Gastroesophageal sphincter (tissue), 4 donors: Measurements from ENCODE around the gene NFKBIZ. TPM values are rescaled to one million over a fixed set of nuclear protein-coding genes. Genes with fewer than 3 reads are reported as not detected.
A peak's percentile ranks its signal among the peaks of the same experiment; 100 is the strongest.

Source experiments
- ATAC-seq: fragments of 150-250 bp; one replicate; pipeline ENCODE4 v1.9.1; 2016; ENCODE audit warnings: mild to moderate bottlenecking, moderate library complexity
- H3K27ac ChIP-seq, 4 donors: fragments of 200-600 bp; sonication (generic) in 3 of 4; 1 replicate in 3 of 4; 2 replicates in 1 of 4; pipeline ENCODE4 v1.5.1; 2016 to 2019
- H3K27me3 ChIP-seq: fragments of 200-600 bp; sonication (generic); one replicate; pipeline ENCODE4 v1.5.1; 2019
- H3K36me3 ChIP-seq, 2 donors: fragments of 200-600 bp; sonication (generic); one replicate each; pipeline ENCODE4 v1.5.1; 2019; ENCODE audit warnings: control low read depth in 1 of 2
- H3K4me1 ChIP-seq, 3 donors: fragments of 200-600 bp; sonication (generic); 1 replicate in 2 of 3; 2 replicates in 1 of 3; pipeline ENCODE4 v1.5.1; 2016 to 2019; ENCODE audit warnings: control low read depth in 2 of 3
- H3K4me3 ChIP-seq, 2 donors: fragments of 200-600 bp; sonication (generic); one replicate each; pipeline ENCODE4 v1.5.1; 2019; ENCODE audit warnings: mild to moderate bottlenecking in 1 of 2, moderate library complexity in 1 of 2
- H3K9me3 ChIP-seq, 3 donors: fragments of 200-600 bp; sonication (generic); one replicate each; pipeline ENCODE4 v1.5.1; 2017 to 2019; ENCODE audit warnings: control low read depth in 2 of 3
- CTCF ChIP-seq, 4 experiments: fragments of 200-600 bp in 2 of 4; fragments of 450-650 bp in 2 of 4; sonication (generic) in 1 of 4; IDR thresholded peaks; one replicate each; pipeline ENCODE4 v1.5.1; 2017 to 2019; ENCODE audit warnings: antibody characterized with exemption in 4 of 4, mild to moderate bottlenecking in 2 of 4, moderate library complexity in 2 of 4
- EP300 ChIP-seq: sonication (generic); formaldehyde crosslinking; IDR thresholded peaks from one replicate; pipeline ENCODE4 v1.6.1; 2017; ENCODE audit warnings: antibody characterized with exemption, mild to moderate bottlenecking
- POLR2A ChIP-seq, 2 donors: fragments of 450-650 bp; IDR thresholded peaks; one replicate each; pipeline ENCODE4 v1.6.1; 2017; ENCODE audit warnings: antibody characterized with exemption in 2 of 2, mild to moderate bottlenecking in 2 of 2, moderate library complexity in 1 of 2
- POLR2AphosphoS5 ChIP-seq: sonication (generic); formaldehyde crosslinking; IDR thresholded peaks from one replicate; pipeline ENCODE4 v1.6.1; 2017; ENCODE audit warnings: antibody characterized with exemption
- WGBS, 2 donors: methylation state at CpG; one replicate each; pipeline ENCODE4 v1.1.5; 2018; ENCODE audit warnings: low coverage in 1 of 2; 5-methylcytosine and 5-hydroxymethylcytosine counted together
- total RNA-seq, 4 donors: library from RNA; depleted of rRNA; stranded (reverse); fragments of >200 nt; gene quantifications; one replicate each; pipeline ENCODE4 v1.1.0, GENCODE V29; 2016

Gene NFKBIZ
- total RNA-seq, 4 donors from 2014 or later, result 27.3 to 87.0 (median 51.9) TPM

DNA sequence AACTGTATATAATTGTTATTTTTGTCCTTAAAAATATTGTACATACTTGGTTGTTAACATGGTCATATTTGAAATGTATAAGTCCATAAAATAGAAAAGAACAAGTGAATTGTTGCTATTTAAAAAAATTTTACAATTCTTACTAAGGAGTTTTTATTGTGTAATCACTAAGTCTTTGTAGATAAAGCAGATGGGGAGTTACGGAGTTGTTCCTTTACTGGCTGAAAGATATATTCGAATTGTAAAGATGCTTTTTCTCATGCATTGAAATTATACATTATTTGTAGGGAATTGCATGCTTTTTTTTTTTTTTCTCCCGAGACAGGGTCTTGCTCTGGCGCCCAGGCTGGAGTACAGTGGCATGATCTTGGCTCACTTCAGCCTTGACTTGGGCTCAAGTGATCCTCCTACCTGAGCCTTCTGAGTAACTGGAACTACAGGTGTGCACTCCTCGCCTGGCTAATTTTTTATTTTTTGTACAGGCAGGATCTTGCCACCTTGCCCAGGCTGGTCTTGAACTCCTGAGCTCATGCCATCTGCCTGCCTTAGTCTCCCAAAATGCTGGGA lies 10.7 kb downstream of the NFKBIZ start:
- Histone ChIP-seq H3K36me3 (peaks cover 29 to 75% of the 10 kb centered on the region in 2 donors), H3K4me3 (no peak overlapping the region), H3K27ac (no peak overlapping the region), H3K9me3 (no peaks in the 10 kb centered on the region), H3K27me3 (no peaks in the 10 kb centered on the region), H3K4me1 (peaks cover 3 to 54% (median 7%) of the 10 kb centered on the region in 3 donors)
- no peak for TF ChIP-seq CTCF (IDR thresholded peaks at IDR 0.05)
- no peak for TF ChIP-seq POLR2A (IDR thresholded peaks at IDR 0.05)
- TF ChIP-seq POLR2AphosphoS5, result no peak
- ATAC-seq, result no peak
- WGBS, 2 donors, result 87 to 88% methylated on average over 4 to 5 of the region's 5 CpGs

DNA sequence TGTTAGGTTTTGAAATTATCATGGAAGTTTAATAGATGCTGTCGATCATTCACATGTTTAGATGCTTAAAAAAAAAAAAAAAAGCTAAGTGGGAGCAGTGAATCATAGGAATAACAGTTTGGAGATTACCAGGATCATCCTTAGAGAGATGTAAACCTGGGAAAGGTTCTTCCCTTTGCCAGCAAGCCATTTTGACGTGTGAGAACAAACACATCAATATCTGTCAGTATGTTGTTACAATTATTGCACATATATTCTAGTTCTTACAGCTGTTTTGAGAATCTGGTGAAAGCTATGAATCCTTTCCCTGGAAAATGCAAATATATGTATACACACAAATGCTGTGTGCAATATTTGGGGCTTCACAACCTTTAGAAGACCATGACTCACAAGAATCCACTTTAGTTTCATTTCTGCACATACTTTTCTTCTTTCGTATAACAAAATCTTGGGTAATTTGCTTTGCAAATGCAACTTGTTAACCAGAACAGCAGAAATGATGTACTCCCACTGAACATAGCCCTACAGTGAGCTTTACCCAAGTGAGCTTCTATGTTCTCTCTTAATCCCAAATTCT lies 12.0 kb downstream of the NFKBIZ start:
- H3K4me3 ChIP-seq, result no peak overlapping the region
- peaks cover 3 to 49% (median 7%) of the 10 kb centered on the region in 3 donors for H3K4me1 ChIP-seq
- H3K27ac ChIP-seq, result peak overlapping the region in 2 of 4 donors; percentile 4 to 17
- TF ChIP-seq POLR2A (IDR thresholded peaks at IDR 0.05) (no peak), EP300 (no peak), CTCF (IDR thresholded peaks at IDR 0.05) (no peak), POLR2AphosphoS5 (no peak)
- peaks cover 26 to 62% of the 10 kb centered on the region in 2 donors for H3K36me3 ChIP-seq
- no peak for ATAC-seq
- no peaks in the 10 kb centered on the region for H3K9me3 ChIP-seq
- no peaks in the 10 kb centered on the region for H3K27me3 ChIP-seq
- 56 to 70% methylated on average over 3 of the region's 3 CpGs for WGBS, 2 donors

DNA sequence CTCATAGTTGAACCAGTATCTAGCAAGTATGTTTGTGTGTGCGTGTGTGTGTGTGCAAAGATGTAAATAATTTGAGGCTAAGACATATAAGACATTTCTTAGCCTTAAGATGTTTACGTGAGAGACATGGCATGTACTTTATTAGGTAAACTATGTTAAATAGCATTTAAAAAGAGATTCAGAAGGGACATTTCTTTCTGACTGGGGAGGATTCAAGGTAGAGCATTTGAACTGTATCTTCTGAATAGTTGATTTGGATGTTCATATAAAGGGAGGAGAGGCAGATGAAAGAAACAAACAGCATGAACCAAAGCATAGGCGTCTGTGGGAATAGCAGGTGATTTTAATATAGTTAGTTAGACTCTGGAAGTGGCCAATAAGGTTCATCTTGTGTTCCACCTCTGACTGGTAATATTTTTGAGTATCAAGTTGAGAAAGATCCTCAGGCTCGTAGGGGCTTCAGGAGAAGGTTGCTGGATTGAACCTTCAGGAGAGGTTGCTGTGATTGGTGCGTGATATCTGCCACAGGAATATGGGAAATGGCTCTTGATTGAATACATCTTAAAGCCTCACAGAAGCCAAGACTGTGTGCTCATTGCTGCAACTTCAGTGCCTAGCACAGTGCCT lies 12.6 kb downstream of the NFKBIZ start:
- Histone ChIP-seq H3K9me3 (no peaks in the 10 kb centered on the region), H3K36me3 (peaks cover 20 to 56% of the 10 kb centered on the region in 2 donors), H3K27ac (peak overlapping the region in 1 of 4 donors; percentile 17), H3K27me3 (no peaks in the 10 kb centered on the region), H3K4me1 (peaks cover 3 to 43% (median 7%) of the 10 kb centered on the region in 3 donors), H3K4me3 (no peak overlapping the region)
- 72 to 73% methylated on average over 5 of the region's 5 CpGs for WGBS, 2 donors
- TF ChIP-seq CTCF (IDR thresholded peaks at IDR 0.05) (no peak), POLR2A (IDR thresholded peaks at IDR 0.05) (no peak), POLR2AphosphoS5 (no peak), EP300 (no peak)
- no peak for ATAC-seq

DNA sequence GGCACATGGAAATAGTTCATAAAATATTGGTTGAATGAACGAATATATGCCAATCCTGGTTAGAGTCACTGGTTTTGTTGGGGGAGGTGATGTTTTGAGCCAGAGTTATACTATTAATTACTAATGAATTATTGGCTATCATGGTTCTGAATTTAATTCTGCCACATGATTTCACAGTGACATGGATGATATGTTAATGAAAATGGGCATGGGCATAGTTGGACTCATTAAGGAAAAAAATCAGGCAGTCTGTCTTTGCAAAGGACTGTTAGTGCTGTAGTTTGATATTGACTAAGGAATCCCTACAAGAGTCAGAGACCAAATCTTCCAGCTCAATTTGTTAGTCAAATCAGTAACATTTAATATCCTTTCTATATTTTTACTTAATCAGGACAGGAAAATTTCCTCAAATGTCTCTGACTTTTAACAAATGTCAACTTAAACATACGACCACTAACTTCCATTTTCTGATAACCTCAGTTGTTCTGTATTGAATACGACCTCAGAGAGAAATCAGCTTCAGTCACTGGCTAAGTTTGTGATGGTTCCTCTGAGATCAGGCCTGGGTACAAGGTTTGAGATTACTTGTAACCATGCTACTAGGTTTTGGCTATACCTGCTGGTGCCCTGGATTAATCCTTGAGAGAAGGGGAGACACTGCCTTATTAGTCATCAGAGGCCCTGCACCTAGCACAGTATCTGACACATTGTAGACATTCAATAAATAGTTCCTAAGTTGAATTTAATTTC lies 13.3 kb downstream of the NFKBIZ start:
- Histone ChIP-seq H3K36me3 (peaks cover 14 to 49% of the 10 kb centered on the region in 2 donors), H3K27me3 (no peaks in the 10 kb centered on the region), H3K4me3 (no peak overlapping the region), H3K4me1 (peaks cover 3 to 42% (median 3%) of the 10 kb centered on the region in 3 donors), H3K9me3 (no peaks in the 10 kb centered on the region), H3K27ac (no peak overlapping the region)
- peak; percentile 1 for ATAC-seq
- WGBS, 2 donors, result 63 to 91% methylated on average over 1 to 3 of the region's 3 CpGs
- TF ChIP-seq POLR2AphosphoS5 (peak; percentile 32), CTCF (IDR thresholded peaks at IDR 0.05) (no peak)
